GM18867 (cell line): ENCODE results near the gene PLCH1.
A peak's percentile ranks its signal among the peaks of the same experiment; 100 is the strongest.

Experiments used
- ATAC-seq: cut with Tn5 transposase; IDR thresholded peaks from one replicate; pipeline ENCODE4 v1.9.1; 2021; ENCODE audit warnings: mild to moderate bottlenecking, moderate library complexity; ENCODE audit not compliant: unreplicated experiment

The PLCH1 gene

GRCh38 chr3:155701882-155702465, 42.9 kb downstream of the PLCH1 start:
- ATAC-seq, result peak; percentile 76

DNA sequence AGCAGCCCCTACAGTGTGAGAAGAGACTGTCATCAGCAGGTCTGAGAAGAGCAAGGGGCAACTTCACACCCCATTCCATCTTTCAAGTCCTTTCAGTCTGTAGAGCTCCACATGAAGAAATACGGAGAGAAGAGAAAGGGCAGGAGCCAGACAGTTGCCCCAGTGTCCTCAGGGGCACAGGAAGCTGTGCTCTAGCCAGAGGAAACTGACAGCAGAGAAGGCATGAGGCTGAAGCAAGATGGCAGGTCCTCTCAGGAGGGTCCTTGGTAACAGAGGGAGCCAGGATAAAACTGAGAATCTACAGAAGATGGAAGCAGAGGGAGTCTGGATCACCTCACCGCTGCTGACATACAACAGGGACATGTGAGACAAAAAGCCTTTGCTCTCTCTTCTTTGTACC, 47.3 kb downstream of the PLCH1 start:
- ATAC-seq, result no peak

DNA sequence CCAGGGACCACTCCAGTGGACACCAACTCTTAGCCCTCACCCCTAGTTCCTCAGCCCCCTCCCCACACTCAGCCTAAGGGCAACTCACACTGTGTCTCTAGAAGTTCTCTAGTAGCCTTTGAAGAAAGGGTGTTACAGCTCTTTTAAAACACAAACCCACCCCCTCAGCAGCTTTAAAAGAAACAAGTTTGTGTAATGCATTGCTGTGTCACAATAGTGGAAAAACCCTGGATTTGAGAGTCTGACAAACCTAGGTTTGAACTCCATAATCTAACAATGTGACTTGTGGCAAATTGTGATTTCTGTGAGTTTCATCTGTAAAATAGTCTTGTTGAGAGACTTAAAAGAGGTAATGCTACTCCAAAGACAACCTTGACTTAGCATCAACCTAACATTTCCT, 54.0 kb downstream of the PLCH1 start:
- no peak for ATAC-seq

- no peak for ATAC-seq
These were observed 56.4 kb downstream of the PLCH1 start for GRCh38 chr3:155688481-155688880.

GRCh38 chr3:155683344-155683720, 61.5 kb downstream of the PLCH1 start:
- no peak for ATAC-seq

DNA sequence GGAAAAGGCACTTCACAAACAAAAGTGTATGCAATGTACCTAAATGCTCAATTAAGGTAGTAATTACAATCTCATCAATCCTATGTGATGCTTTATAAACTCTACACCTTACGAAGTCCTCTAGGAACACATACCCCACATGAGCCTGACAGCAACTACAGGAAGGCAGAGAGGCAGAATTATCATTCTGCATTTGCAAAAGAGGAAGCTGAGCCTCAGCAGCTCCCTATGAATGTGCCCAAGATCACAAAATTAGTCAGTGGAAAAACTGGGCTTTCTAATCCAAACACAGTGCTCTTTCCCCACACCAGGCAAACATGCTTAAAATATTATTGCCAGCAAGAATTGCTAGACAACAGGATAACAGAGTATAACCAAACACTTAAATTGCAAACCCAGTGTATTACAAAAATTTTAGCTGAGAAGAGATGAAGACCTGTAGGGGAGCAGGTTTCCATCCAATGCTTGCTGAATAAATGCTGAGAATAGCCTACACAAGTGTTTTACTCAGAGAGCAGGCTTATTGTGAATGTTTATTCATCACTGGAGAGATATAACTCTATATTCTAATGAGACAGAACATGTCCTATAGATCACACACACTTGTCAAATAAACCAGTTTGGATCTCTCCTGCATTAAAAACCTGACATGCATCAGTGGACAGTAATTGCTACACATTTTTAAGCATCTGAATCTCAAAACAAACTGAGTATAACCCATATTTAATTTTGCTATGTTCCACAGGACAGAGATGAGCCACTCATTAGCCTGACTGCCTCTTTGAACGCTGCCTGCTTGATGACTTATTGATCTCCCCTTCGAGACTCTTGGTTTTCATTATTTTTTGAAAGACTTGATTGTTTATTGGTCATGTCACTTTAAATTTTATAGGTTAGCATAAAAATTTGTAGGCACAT, 62.2 kb downstream of the PLCH1 start:
- no peak for ATAC-seq

DNA sequence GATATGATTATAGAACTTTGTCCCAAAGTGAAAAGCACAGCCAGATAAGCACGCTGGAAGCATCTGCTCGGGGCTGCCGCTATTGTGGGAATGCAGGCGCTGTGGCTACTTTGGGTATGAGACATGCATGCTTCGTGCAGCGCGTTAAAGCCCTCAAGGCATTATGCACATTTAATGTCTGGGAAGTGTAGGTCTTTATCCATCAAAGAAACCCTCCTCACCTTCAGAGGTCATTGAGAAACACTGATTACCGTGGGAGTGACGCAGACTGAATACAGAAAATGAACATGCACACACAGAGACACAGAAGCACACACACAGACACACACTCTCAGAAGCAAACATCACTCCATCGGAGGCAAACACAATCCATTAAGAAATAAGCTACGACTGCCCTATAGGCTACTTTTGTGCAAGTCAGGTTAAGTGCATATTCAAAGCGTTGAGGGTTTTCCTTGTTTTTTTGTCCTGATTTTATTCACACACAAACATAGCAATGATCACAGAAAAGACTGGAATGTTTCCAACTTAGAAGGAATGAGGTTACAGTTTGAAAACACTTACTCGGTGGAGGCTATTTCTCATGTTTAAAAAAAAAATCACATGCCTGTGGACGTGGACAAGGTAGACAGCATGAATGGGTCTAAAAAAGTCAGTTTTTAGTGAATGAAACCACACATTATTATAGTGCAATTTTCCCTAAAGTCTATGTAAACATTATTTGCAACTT, 68.5 kb downstream of the PLCH1 start:
- ATAC-seq, result no peak

- no peak for ATAC-seq
These were observed 69.8 kb downstream of the PLCH1 start for GRCh38 chr3:155675094-155675493.

DNA sequence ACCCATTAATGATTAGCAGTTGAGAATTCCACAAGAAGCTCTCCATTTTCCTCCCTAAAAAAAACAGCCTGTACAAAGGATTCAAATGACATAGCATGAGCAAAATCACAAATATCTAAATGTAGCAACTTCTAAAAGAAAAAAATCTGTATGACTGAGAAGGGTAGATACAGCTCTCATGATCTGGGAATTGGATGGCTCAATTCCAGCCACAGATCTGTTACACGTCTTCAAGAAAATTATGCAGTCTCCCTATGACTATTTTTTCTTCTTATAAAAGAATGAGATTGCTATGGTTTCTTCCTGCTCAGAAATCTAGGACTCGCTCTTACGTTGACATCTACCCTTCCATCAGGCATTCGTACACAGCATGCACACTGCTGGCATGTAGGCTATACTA, 71.5 kb downstream of the PLCH1 start:
- no peak for ATAC-seq

DNA sequence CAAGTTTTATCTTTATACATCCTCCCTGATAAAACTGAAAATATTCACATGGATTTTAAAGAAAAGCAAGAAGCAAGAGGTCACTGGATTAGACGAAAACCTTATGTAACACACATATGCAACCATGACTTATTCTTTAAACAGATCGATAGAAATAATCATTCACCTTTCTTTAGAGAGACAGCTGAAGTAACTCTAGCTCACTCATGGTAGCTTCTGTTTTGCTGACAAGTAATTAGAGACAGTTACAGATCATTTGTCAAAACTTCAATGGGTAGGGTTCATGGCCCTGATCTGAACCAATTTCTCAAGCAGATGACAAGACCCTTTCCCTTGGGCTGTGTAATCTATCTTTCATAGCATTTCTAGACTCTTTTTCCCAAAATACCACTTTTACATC, 74.5 kb downstream of the PLCH1 start:
- ATAC-seq, result no peak

GRCh38 chr3:155667988-155668387, 76.9 kb downstream of the PLCH1 start:
- ATAC-seq, result no peak

- ATAC-seq, result no peak
These were observed 79.8 kb downstream of the PLCH1 start for GRCh38 chr3:155664925-155665695.

- ATAC-seq, result no peak
These were observed 81.2 kb downstream of the PLCH1 start for GRCh38 chr3:155663467-155664212.

DNA sequence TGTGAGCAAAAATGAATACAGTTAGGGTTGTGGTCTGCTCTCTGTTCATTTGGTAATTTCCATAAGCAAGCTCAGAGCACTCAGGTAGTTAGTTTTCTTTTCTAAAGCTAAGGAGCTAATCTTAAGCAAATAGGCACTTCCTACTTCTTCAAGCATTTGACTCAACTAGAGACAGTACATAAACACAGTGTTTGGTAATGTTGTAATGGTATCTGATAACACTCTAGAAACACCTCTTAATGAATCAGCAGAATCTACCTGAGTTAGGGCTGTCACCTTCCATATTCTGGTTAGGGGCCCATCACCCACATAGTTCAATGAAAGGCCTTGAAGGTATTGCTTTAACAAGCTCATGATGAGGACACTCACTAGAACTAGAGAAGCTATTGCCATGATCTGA, 83.1 kb downstream of the PLCH1 start:
- no peak for ATAC-seq

- no peak for ATAC-seq
These were observed 83.8 kb downstream of the PLCH1 start for GRCh38 chr3:155661042-155661441.

- ATAC-seq, result no peak
These were observed 86.1 kb downstream of the PLCH1 start for GRCh38 chr3:155658671-155659261.

- no peak for ATAC-seq
These were observed 86.9 kb downstream of the PLCH1 start for GRCh38 chr3:155658006-155658405.

DNA sequence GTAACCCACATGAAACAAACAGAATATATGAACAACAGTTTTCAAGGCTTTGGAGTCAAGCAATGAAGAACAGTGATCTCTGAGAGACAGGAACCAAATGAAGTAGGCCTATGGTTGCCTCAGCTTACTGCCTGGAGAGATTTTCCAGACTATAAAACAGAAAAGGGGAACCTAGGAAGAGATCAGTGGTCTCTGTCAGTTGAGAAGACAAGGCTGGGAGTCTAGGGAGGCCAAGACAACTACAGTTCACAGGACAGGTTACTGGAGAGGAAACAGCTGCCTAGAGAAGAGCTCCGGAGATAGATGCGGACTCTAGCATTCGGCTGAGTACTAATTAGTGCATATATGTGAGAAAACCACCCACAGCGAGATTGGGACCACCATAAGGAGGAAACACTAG, 87.7 kb downstream of the PLCH1 start:
- no peak for ATAC-seq

GRCh38 chr3:155656466-155656865, 88.4 kb downstream of the PLCH1 start:
- no peak for ATAC-seq
